Right lobe of liver (tissue), 6 donors: ENCODE results near the gene EBLN2. TPM values are rescaled to one million over a fixed set of nuclear protein-coding genes. Genes with fewer than 3 reads are reported as not detected.

Experiments
- ATAC-seq, 4 donors: fragments of 200-7000 bp; cut with Tn5 transposase; one replicate each; pipeline ENCODE4 v1.9.1; 2020; ENCODE audit warnings: mild to moderate bottlenecking in 4 of 4, moderate library complexity in 4 of 4
- DNase-seq, 3 donors: peaks; one replicate each; pipeline ENCODE4 v3.0.0-alpha.2; 2020
- H3K27ac ChIP-seq, 3 donors: fragments of 200-600 bp; one replicate each; pipeline ENCODE4 v1.8.0; 2022
- H3K27me3 ChIP-seq, 2 donors: fragments of 200-600 bp; one replicate each; pipeline ENCODE4 v1.8.0; 2022
- H3K36me3 ChIP-seq, 4 donors: fragments of 200-600 bp; sonication (generic) in 1 of 4; one replicate each; pipeline versions ENCODE4 v1.5.1 to v1.8.0; 2017 to 2022; ENCODE audit warnings: control low read depth in 1 of 4
- H3K4me1 ChIP-seq, 4 donors: fragments of 200-600 bp; sonication (generic) in 1 of 4; one replicate each; pipeline versions ENCODE4 v1.5.1 to v1.8.0; 2017 to 2022; ENCODE audit warnings: control low read depth in 1 of 4
- H3K4me3 ChIP-seq, 3 donors: fragments of 200-600 bp; one replicate each; pipeline ENCODE4 v1.8.0; 2022
- H3K9me3 ChIP-seq, 4 donors: fragments of 200-600 bp; sonication (generic) in 1 of 4; one replicate each; pipeline versions ENCODE4 v1.5.1 to v1.8.0; 2017 to 2022; ENCODE audit warnings: control low read depth in 1 of 4
- CTCF ChIP-seq, 4 donors: fragments of 200-600 bp in 3 of 4; fragments of 450-650 bp in 1 of 4; IDR thresholded peaks; one replicate each; pipeline versions ENCODE4 v1.5.1 to v1.8.0; 2016 to 2022; ENCODE audit warnings: antibody characterized with exemption in 4 of 4, mild to moderate bottlenecking in 2 of 4
- POLR2A ChIP-seq: fragments of 450-650 bp; IDR thresholded peaks from one replicate; pipeline ENCODE4 v1.6.1; 2017; ENCODE audit warnings: antibody characterized with exemption, mild to moderate bottlenecking
- WGBS: methylation state at CpG from one replicate; pipeline ENCODE4 v1.1.6; 2018; ENCODE audit warnings: low coverage, low lambda C conversion rate; ENCODE audit not compliant: insufficient coverage; ENCODE audit errors: missing lambda C conversion rate; 5-methylcytosine and 5-hydroxymethylcytosine counted together
- intact Hi-C, 2 donors: fragments of 100-400 bp; cut with DNase I; formaldehyde crosslinking; loops; one replicate each; pipeline versions ENCODE4 v1.11.2 to v1.14.1; 2022
- total RNA-seq, 6 experiments: library from RNA; depleted of rRNA in 2 of 6; stranded (reverse); fragments of >200 nt in 2 of 6; fragmentation: NEBNext Ultra II Directional in 3 of 6; extraction: Animal tissue kit (Norgen Biotek cat#: 25700) in 3 of 6; gene quantifications; one replicate each; pipeline versions ENCODE4 v1.1.0 to v1.2.4, GENCODE V29; 2016 to 2023
- donor health status: DM: no; HTN: yes; CAD: no.
- donor health status: DM: no; HTN: no; CAD: no.
- donor health status: DM: no; HTN: no; CAD: no.
- donor health status: DM: no; HTN: yes; CAD: no.
- donor health status: DM: no; HTN: yes; CAD: no.

EBLN2 gene
- total RNA-seq, 6 experiments from 2014 or later = 1.5 to 3.8 (median 1.7) TPM

- intact Hi-C loops = no loop called here
- H3K27ac ChIP-seq = no peak overlapping the region
- no peaks in the 10 kb centered on the region for H3K27me3 ChIP-seq
- WGBS = 30% methylated on average over 3 of the region's 3 CpGs
- no peak overlapping the region for H3K4me3 ChIP-seq
- TF ChIP-seq POLR2A (no peak), CTCF (IDR thresholded peaks at IDR 0.05) (no peak)
- no peak for DNase-seq
- peaks cover 0 to 27% (median 7%) of the 10 kb centered on the region in 4 donors for H3K4me1 ChIP-seq
- ATAC-seq = no peak
- no peaks in the 10 kb centered on the region for H3K36me3 ChIP-seq
- no peaks in the 10 kb centered on the region for H3K9me3 ChIP-seq
Measured at GRCh38 chr3:73041537-73041936, 19.9 kb upstream of the EBLN2 start.

- H3K9me3 ChIP-seq = no peaks in the 10 kb centered on the region
- no peak overlapping the region for H3K27ac ChIP-seq
- no peaks in the 10 kb centered on the region for H3K36me3 ChIP-seq
- WGBS = 58% methylated on average over 1 of the region's 1 CpG
- ATAC-seq (no peak), DNase-seq (no peak)
- no peaks in the 10 kb centered on the region for H3K27me3 ChIP-seq
- H3K4me3 ChIP-seq = no peak overlapping the region
- peaks cover 0 to 10% (median 0%) of the 10 kb centered on the region in 4 donors for H3K4me1 ChIP-seq
- no peak for TF ChIP-seq CTCF (IDR thresholded peaks at IDR 0.05)
- no peak for TF ChIP-seq POLR2A
- intact Hi-C loops = no loop called here
Measured at GRCh38 chr3:73043414-73043813, 18.0 kb upstream of the EBLN2 start.

GRCh38 chr3:73045391-73045790 is 16.1 kb upstream of the EBLN2 start:
- DNase-seq = no peak

GRCh38 chr3:73046195-73046594 is 15.3 kb upstream of the EBLN2 start:
- Histone ChIP-seq H3K27me3 (no peaks in the 10 kb centered on the region), H3K27ac (no peak overlapping the region), H3K4me3 (no peak overlapping the region), H3K36me3 (peaks cover 0 to 6% (median 0%) of the 10 kb centered on the region in 4 donors), H3K4me1 (peaks cover 0 to 6% (median 0%) of the 10 kb centered on the region in 4 donors), H3K9me3 (no peaks in the 10 kb centered on the region)
- peak in 1 of 4 donors; percentile 14 for ATAC-seq
- TF ChIP-seq POLR2A = no peak
- TF ChIP-seq CTCF (IDR thresholded peaks at IDR 0.05) = no peak
- WGBS = 22% methylated on average over 2 of the region's 2 CpGs
- intact Hi-C loops = no loop called here
- DNase-seq = no peak

More at GRCh38 chr3:73045391-73045790, 16.1 kb upstream of the EBLN2 start:
- peaks cover 0 to 4% (median 0%) of the 10 kb centered on the region in 4 donors for H3K4me1 ChIP-seq
- peak in 2 of 4 donors; percentile 38 to 45 for ATAC-seq
- H3K4me3 ChIP-seq = no peak overlapping the region
- intact Hi-C loops = no loop called here
- TF ChIP-seq POLR2A = no peak
- TF ChIP-seq CTCF (IDR thresholded peaks at IDR 0.05) = no peak
- H3K36me3 ChIP-seq = peaks cover 0 to 6% (median 0%) of the 10 kb centered on the region in 4 donors
- no peak overlapping the region for H3K27ac ChIP-seq
- no peaks in the 10 kb centered on the region for H3K27me3 ChIP-seq
- H3K9me3 ChIP-seq = no peaks in the 10 kb centered on the region
- WGBS = 86% methylated on average over 6 of the region's 6 CpGs

- Histone ChIP-seq H3K36me3 (peaks cover 0 to 6% (median 0%) of the 10 kb centered on the region in 4 donors), H3K27me3 (no peaks in the 10 kb centered on the region), H3K4me1 (peaks cover 0 to 23% (median 0%) of the 10 kb centered on the region in 4 donors), H3K9me3 (no peaks in the 10 kb centered on the region), H3K4me3 (no peak overlapping the region), H3K27ac (no peak overlapping the region)
- TF ChIP-seq POLR2A = no peak
- TF ChIP-seq CTCF (IDR thresholded peaks at IDR 0.05) = no peak
- WGBS = 92% methylated on average over 9 of the region's 10 CpGs
- intact Hi-C loops = no loop called here
- no peak for DNase-seq
- no peak for ATAC-seq
Measured at GRCh38 chr3:73049319-73049718, 12.1 kb upstream of the EBLN2 start.
